Motor neuron (in vitro differentiated cells): ENCODE measurements around the gene ADGRL3. TPM values are rescaled to one million over a fixed set of nuclear protein-coding genes. Genes with fewer than 3 reads are reported as not detected.
"Not testable (repeated sequence)": the region's sequence is repeated elsewhere in the genome, so short reads cannot be mapped to it uniquely, and the experiment has no call there.

Experiments used
- ATAC-seq, 8 experiments: fragments of 200-7000 bp; cut with Tn5 transposase; replicated peaks in 6 of 8; 2 replicates each; pipeline ENCODE4 v1.8.0; 2021; ENCODE audit warnings: mild to moderate bottlenecking in 8 of 8, moderate library complexity in 8 of 8
- H3K27ac ChIP-seq, 2 donors: fragments of 250-450 bp; sonication (Bioruptor Pico); 2 replicates each; pipeline ENCODE4 v1.9.0; 2021; ENCODE audit warnings: antibody characterized with exemption in 2 of 2, mild to moderate bottlenecking in 2 of 2, moderate library complexity in 1 of 2
- H3K4me1 ChIP-seq, 2 donors: fragments of 250-450 bp; sonication (Bioruptor Pico); replicated peaks in 1 of 2; 2 replicates each; pipeline ENCODE4 v1.6.1; 2021; ENCODE audit warnings: antibody characterized with exemption in 2 of 2, mild to moderate bottlenecking in 2 of 2, moderate library complexity in 1 of 2
- H3K4me3 ChIP-seq, 5 donors: fragments of 250-450 bp; sonication (Bioruptor Pico); 2 replicates each; pipeline ENCODE4 v1.9.0; 2021; ENCODE audit warnings: antibody characterized with exemption in 5 of 5, mild to moderate bottlenecking in 5 of 5, moderate library complexity in 4 of 5
- WGBS, 10 experiments: fragments of 450-650 bp; shearing (Covaris generic); methylation state at CpG; one replicate each; pipeline ENCODE4 v1.0.0; 2022; 5-methylcytosine and 5-hydroxymethylcytosine counted together
- in situ Hi-C, 9 experiments: fragments of 400-800 bp; cut with MboI; loops; one replicate each; pipeline ENCODE4 v1.15.0; 2021; ENCODE audit warnings: low sequenced_read_pairs in 9 of 9, low pct_unique_long_range_greater_than_20kb in 2 of 9; ENCODE audit not compliant: unreplicated experiment in 9 of 9
- total RNA-seq, 8 experiments: library from RNA; unstranded; fragments of 300-600 nt; gene quantifications; 2 replicates each; pipeline versions ENCODE4 v1.2.3 to v1.2.4, GENCODE V29; 2022

Gene ADGRL3
- total RNA-seq, 8 experiments from 2014 or later = 0.15 to 117 (median 70.8) TPM

GRCh38 chr4:61841714-61842113, 641.6 kb downstream of the ADGRL3 start:
- in situ Hi-C loops = no loop called here
- no peak for ATAC-seq
- Histone ChIP-seq H3K27ac (no peak overlapping the region), H3K4me1 (no peaks in the 10 kb centered on the region), H3K4me3 (no peak overlapping the region)
- 0 to 67% (median 48%) methylated on average over 2 to 3 of the region's 3 CpGs; no CpG with 5 or more reads in 1 of the 10 experiments for WGBS, 10 experiments

- Histone ChIP-seq H3K4me1 (no peaks in the 10 kb centered on the region), H3K27ac (no peak overlapping the region), H3K4me3 (no peak overlapping the region)
- no peak for ATAC-seq
- in situ Hi-C loops = no loop called here
- WGBS, 10 experiments = 6 to 100% (median 86%) methylated on average over 1 to 3 of the region's 3 CpGs; no CpG with 5 or more reads in 1 of the 10 experiments
Measured at GRCh38 chr4:61851126-61851525, 651.0 kb downstream of the ADGRL3 start.

- in situ Hi-C loops, ATAC-seq, H3K4me3 ChIP-seq, H3K27ac ChIP-seq, H3K4me1 ChIP-seq: not testable (repeated sequence)
- WGBS, 10 experiments = 11 to 100% (median 95%) methylated on average over 3 to 5 of the region's 5 CpGs
Measured at GRCh38 chr4:61852105-61852504, 652.0 kb downstream of the ADGRL3 start.

GRCh38 chr4:61853041-61853440, 652.9 kb downstream of the ADGRL3 start:
- in situ Hi-C loops = no loop called here
- H3K4me1 ChIP-seq = no peaks in the 10 kb centered on the region
- H3K4me3 ChIP-seq = no peak overlapping the region
- H3K27ac ChIP-seq = no peak overlapping the region
- 56 to 100% (median 68%) methylated on average over 1 to 6 of the region's 6 CpGs; no CpG with 5 or more reads in 2 of the 10 experiments for WGBS, 10 experiments
- no peak for ATAC-seq

- in situ Hi-C loops = no loop called here
- Histone ChIP-seq H3K27ac (no peak overlapping the region), H3K4me1 (no peaks in the 10 kb centered on the region), H3K4me3 (no peak overlapping the region)
- WGBS, 10 experiments = 0 to 100% (median 72%) methylated on average over 1 to 6 of the region's 6 CpGs; no CpG with 5 or more reads in 2 of the 10 experiments
- ATAC-seq = no peak
Measured at GRCh38 chr4:61860376-61860775, 660.2 kb downstream of the ADGRL3 start.

GRCh38 chr4:61864286-61864685, 664.2 kb downstream of the ADGRL3 start:
- Histone ChIP-seq H3K27ac (no peak overlapping the region), H3K4me1 (peaks cover 0 to 10% of the 10 kb centered on the region in 2 donors), H3K4me3 (no peak overlapping the region)
- ATAC-seq = no peak
- in situ Hi-C loops = no loop called here
- WGBS, 10 experiments = 0 to 89% (median 60%) methylated on average over 1 of the region's 1 CpG; no CpG with 5 or more reads in 1 of the 10 experiments

GRCh38 chr4:61866378-61867030, 666.4 kb downstream of the ADGRL3 start:
- peaks cover 0 to 10% of the 10 kb centered on the region in 2 donors for H3K4me1 ChIP-seq
- ATAC-seq = peak in 3 of 8 experiments; percentile 24 to 51 (median 44)
- no peak overlapping the region for H3K4me3 ChIP-seq
- 0 to 60% (median 31%) methylated on average over 1 to 4 of the region's 4 CpGs; no CpG with 5 or more reads in 2 of the 10 experiments for WGBS, 10 experiments
- H3K27ac ChIP-seq = no peak overlapping the region
- in situ Hi-C loops = no loop called here

- 6 to 100% (median 79%) methylated on average over 2 to 3 of the region's 3 CpGs; no CpG with 5 or more reads in 1 of the 10 experiments for WGBS, 10 experiments
- ATAC-seq = no peak
- Histone ChIP-seq H3K4me1 (no peaks in the 10 kb centered on the region), H3K27ac (no peak overlapping the region), H3K4me3 (no peak overlapping the region)
- in situ Hi-C loops = no loop called here
Measured at GRCh38 chr4:61872983-61873382, 672.9 kb downstream of the ADGRL3 start.

- H3K4me1 ChIP-seq = no peaks in the 10 kb centered on the region
- H3K4me3 ChIP-seq = no peak overlapping the region
- no peak for ATAC-seq
- in situ Hi-C loops = no loop called here
- no peak overlapping the region for H3K27ac ChIP-seq
Measured at GRCh38 chr4:61877266-61877665, 677.1 kb downstream of the ADGRL3 start.

- no peaks in the 10 kb centered on the region for H3K4me1 ChIP-seq
- WGBS, 10 experiments = 7 to 100% (median 95%) methylated on average over 2 of the region's 2 CpGs; no CpG with 5 or more reads in 5 of the 10 experiments
- no peak overlapping the region for H3K4me3 ChIP-seq
- no peak for ATAC-seq
- in situ Hi-C loops = no loop called here
- H3K27ac ChIP-seq = no peak overlapping the region
Measured at GRCh38 chr4:61877893-61878292, 677.8 kb downstream of the ADGRL3 start.

- ATAC-seq = no peak
- in situ Hi-C loops = no loop called here
- Histone ChIP-seq H3K27ac (no peak overlapping the region), H3K4me3 (no peak overlapping the region), H3K4me1 (no peaks in the 10 kb centered on the region)
- 14 to 100% (median 91%) methylated on average over 1 to 2 of the region's 2 CpGs; no CpG with 5 or more reads in 4 of the 10 experiments for WGBS, 10 experiments
Measured at GRCh38 chr4:61882381-61882780, 682.3 kb downstream of the ADGRL3 start.

- no peaks in the 10 kb centered on the region for H3K4me1 ChIP-seq
- no peak for ATAC-seq
- no peak overlapping the region for H3K4me3 ChIP-seq
- in situ Hi-C loops = no loop called here
- 0 to 100% (median 89%) methylated on average over 1 of the region's 1 CpG; no CpG with 5 or more reads in 3 of the 10 experiments for WGBS, 10 experiments
- no peak overlapping the region for H3K27ac ChIP-seq
Measured at GRCh38 chr4:61886131-61886530, 686.0 kb downstream of the ADGRL3 start.

- Histone ChIP-seq H3K27ac (no peak overlapping the region), H3K4me3 (no peak overlapping the region), H3K4me1 (no peaks in the 10 kb centered on the region)
- in situ Hi-C loops = no loop called here
- 0 to 100% (median 100%) methylated on average over 1 of the region's 1 CpG; no CpG with 5 or more reads in 1 of the 10 experiments for WGBS, 10 experiments
- no peak for ATAC-seq
Measured at GRCh38 chr4:61889117-61889516, 689.0 kb downstream of the ADGRL3 start.

GRCh38 chr4:61890321-61890720, 690.2 kb downstream of the ADGRL3 start:
- no peak overlapping the region for H3K27ac ChIP-seq
- no peaks in the 10 kb centered on the region for H3K4me1 ChIP-seq
- no peak for ATAC-seq
- WGBS, 10 experiments = 0 to 100% (median 100%) methylated on average over 1 to 2 of the region's 3 CpGs; no CpG with 5 or more reads in 2 of the 10 experiments
- no peak overlapping the region for H3K4me3 ChIP-seq
- in situ Hi-C loops = no loop called here
